ENCODE data around the gene CFAP206. TPM values are rescaled to one million over a fixed set of nuclear protein-coding genes. Genes with fewer than 3 reads are reported as not detected.

Gene CFAP206, protein sequence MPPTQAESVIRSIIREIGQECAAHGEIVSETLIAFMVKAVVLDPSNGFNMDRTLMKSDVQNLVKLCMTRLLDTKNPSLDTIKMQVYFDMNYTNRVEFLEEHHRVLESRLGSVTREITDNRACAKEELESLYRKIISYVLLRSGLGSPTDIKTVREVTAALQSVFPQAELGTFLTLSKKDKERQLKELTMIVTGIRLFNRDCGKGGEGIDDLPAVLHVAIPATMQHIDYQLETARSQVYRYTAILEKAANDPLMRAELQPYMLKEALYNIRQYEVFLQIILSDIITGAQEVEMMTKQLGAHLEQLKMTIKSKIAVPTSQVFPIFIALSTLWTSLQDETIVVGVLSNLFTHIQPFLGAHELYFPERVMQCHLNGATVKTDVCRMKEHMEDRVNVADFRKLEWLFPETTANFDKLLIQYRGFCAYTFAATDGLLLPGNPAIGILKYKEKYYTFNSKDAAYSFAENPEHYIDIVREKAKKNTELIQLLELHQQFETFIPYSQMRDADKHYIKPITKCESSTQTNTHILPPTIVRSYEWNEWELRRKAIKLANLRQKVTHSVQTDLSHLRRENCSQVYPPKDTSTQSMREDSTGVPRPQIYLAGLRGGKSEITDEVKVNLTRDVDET
- polyA plus RNA-seq (2011; rRNA removed) (0.07 and 0.10 TPM in 2 replicates), polyA minus RNA-seq (2011; rRNA and poly(A)+ RNA removed) (not detected in 2 replicates)

- CTCF ChIA-PET, result interaction anchor here (1.3 kb wide), 1 partner anchor 12 kb away, joined by 3 read pairs; no protein-coding TSS in a partner anchor
- TF ChIP-seq CTCF (IDR thresholded peaks at IDR 0.05; ENCODE audit: insufficient read depth, low read depth, low read length), result peak; percentile 32
- POLR2A ChIA-PET, result interaction anchor here (0.6 kb wide), 1 partner anchor 500 kb away, joined by 3 read pairs; no protein-coding TSS in a partner anchor
- peak within 1 kb of the TSS; percentile 78 for H3K4me3 ChIP-seq (ENCODE audit: low read depth, low read length)
- peak; percentile 37 for DNase-seq (ENCODE audit: low read depth)
- no peaks in the 10 kb centered on the region for H3K27me3 ChIP-seq (ENCODE audit: control insufficient read depth, insufficient read depth, low read length)
- no peaks in the 10 kb centered on the region for H3K36me3 ChIP-seq (ENCODE audit: control insufficient read depth, insufficient read depth, low read length)
Measured at GRCh38 chr6:87407901-87408720, at the start of gene CFAP206. Gene CFAP206, plus strand, starts transcription at chr6:87407972. Its CDS starts 1,868 bp downstream, at chr6:87409840.

- TF ChIP-seq CTCF (IDR thresholded peaks at IDR 0.05; ENCODE audit: insufficient read depth, low read depth, low read length), result no peak
- ChIA-PET CTCF (interaction anchor here (1.0 to 1.4 kb wide), 3 partner anchors 14 to 42 kb away, joined by 3 to 6 read pairs (median 4); partner anchors contain the start of gene SMIM8), POLR2A (no interaction called here)
- Histone ChIP-seq H3K27me3 (ENCODE audit: control insufficient read depth, insufficient read depth, low read length) (no peaks in the 10 kb centered on the region), H3K4me3 (ENCODE audit: low read depth, low read length) (no peak overlapping the region), H3K36me3 (ENCODE audit: control insufficient read depth, insufficient read depth, low read length) (no peaks in the 10 kb centered on the region)
- DNase-seq (ENCODE audit: low read depth), result no peak
Measured at GRCh38 chr6:87364602-87365252, 43.0 kb upstream of the CFAP206 start.

DNA sequence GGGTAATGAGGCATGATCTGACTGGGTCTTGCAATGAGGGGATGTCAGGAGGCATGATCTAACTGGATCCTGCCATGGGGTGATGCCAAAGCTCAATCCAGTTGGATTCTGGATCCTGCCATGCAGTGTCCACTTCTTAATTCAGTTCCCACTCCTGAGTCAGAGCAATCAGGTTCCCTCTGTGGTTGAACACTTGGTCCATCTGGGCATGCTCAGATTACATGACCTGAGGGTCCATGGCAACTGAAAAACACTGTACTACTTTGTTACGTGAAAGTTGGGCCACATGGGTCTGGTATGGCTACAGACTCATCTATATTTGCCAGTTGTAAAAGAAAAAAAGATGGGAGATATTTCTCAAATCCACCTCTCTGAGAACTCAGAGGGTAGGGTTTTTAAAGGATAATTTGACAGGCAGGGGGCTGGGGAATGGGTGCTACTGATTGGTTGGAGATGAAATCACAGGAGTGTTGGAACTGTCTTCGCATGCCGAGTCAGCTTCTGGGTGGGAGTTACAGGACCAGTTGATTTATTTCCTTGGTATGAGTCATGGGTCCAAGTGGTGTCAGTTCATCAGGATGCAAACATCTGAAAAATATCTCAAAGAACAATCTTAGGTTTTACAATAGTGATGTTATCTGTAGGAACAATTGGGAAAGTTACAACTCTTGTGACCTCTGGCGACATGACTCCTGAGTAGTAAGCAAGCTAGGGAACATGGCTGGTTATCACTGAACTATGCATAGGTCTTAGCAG lies 41.5 kb upstream of the CFAP206 start:
- CTCF ChIA-PET, result interaction anchor here (1.1 kb wide), 1 partner anchor 27 kb away, joined by 3 read pairs; no protein-coding TSS in a partner anchor
- H3K27me3 ChIP-seq (ENCODE audit: control insufficient read depth, insufficient read depth, low read length), result no peaks in the 10 kb centered on the region
- no peak overlapping the region for H3K4me3 ChIP-seq (ENCODE audit: low read depth, low read length)
- H3K36me3 ChIP-seq (ENCODE audit: control insufficient read depth, insufficient read depth, low read length), result no peaks in the 10 kb centered on the region
- no peak for TF ChIP-seq CTCF (IDR thresholded peaks at IDR 0.05; ENCODE audit: insufficient read depth, low read depth, low read length)
- no peak for DNase-seq (ENCODE audit: low read depth)
- POLR2A ChIA-PET, result no interaction called here

GRCh38 chr6:87366899-87367298 lies 40.9 kb upstream of the CFAP206 start:
- Histone ChIP-seq H3K36me3 (ENCODE audit: control insufficient read depth, insufficient read depth, low read length) (no peaks in the 10 kb centered on the region), H3K4me3 (ENCODE audit: low read depth, low read length) (no peak overlapping the region), H3K27me3 (ENCODE audit: control insufficient read depth, insufficient read depth, low read length) (no peaks in the 10 kb centered on the region)
- no peak for TF ChIP-seq CTCF (IDR thresholded peaks at IDR 0.05; ENCODE audit: insufficient read depth, low read depth, low read length)
- no peak for DNase-seq (ENCODE audit: low read depth)
- POLR2A ChIA-PET, result no interaction called here
- CTCF ChIA-PET, result interaction anchor here (1.1 kb wide), 1 partner anchor 26 kb away, joined by 3 read pairs; no protein-coding TSS in a partner anchor
